ENCODE measurements around the gene PRPF6. TPM values are rescaled to one million over a fixed set of nuclear protein-coding genes. Genes with fewer than 3 reads are reported as not detected.

The PRPF6 gene
- total and polyA plus RNA-seq, 2 of the 13 experiments (the other 11 are each of a cell fraction or from before 2014, with no cell fraction given): 63.7 to 101 TPM

DNA sequence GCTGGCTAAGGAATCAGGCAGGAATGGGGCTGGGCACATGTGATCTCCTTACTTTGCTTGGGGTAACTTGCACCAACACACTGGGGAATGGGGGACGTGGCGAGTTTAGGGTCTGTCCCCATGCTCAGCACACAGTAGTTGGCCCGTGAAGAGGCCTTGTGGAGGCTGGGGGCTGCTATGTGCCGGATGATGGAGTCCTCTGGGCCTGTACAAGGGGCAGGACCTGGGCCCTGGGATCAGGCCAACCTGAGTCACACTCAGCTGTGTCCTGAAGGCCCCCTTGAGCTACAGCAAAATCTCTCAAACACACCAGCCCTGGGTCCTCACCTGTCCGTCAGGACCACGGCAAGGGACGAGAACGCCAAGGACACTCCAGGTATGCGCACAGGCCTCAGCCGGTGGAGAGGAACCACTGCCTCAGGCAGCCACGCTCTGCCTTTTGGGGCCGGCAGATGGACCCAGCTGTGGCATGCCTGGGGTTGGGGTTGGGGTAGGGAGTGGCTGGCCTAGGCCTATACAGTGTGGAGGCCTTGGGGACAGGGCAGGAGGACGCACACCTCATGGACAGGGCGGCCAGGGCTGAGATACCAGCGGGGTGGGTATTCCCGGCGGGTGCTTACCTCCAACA is 35.8 kb upstream of the PRPF6 start (continued):
- 0 out of 2 replicates have a peak, but pooled peaks have one; percentile 44 for TF ChIP-seq KLF13 (CRISPR knock-in tag; IDR thresholded peaks at IDR 0.05)
- TF ChIP-seq, protein P1, sequence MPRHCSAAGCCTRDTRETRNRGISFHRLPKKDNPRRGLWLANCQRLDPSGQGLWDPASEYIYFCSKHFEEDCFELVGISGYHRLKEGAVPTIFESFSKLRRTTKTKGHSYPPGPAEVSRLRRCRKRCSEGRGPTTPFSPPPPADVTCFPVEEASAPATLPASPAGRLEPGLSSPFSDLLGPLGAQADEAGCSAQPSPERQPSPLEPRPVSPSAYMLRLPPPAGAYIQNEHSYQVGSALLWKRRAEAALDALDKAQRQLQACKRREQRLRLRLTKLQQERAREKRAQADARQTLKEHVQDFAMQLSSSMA (CRISPR knock-in tag; IDR thresholded peaks at IDR 0.05): no peak
- TF ChIP-seq, protein P2, sequence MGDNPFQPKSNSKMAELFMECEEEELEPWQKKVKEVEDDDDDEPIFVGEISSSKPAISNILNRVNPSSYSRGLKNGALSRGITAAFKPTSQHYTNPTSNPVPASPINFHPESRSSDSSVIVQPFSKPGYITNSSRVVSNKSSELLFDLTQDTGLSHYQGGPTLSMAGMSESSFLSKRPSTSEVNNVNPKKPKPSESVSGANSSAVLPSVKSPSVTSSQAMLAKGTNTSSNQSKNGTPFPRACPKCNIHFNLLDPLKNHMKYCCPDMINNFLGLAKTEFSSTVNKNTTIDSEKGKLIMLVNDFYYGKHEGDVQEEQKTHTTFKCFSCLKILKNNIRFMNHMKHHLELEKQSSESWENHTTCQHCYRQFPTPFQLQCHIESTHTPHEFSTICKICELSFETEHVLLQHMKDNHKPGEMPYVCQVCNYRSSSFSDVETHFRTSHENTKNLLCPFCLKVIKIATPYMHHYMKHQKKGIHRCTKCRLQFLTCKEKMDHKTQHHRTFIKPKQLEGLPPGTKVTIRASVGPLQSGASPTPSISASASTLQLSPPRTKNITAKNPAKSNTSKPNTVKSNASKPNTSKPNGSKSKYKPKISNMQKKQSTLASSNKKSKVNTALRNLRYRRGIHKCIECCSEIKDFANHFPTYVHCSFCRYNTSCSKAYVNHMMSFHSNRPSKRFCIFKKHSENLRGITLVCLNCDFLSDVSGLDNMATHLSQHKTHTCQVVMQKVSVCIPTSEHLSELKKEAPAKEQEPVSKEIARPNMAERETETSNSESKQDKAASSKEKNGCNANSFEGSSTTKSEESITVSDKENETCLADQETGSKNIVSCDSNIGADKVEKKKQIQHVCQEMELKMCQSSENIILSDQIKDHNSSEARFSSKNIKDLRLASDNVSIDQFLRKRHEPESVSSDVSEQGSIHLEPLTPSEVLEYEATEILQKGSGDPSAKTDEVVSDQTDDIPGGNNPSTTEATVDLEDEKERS (CRISPR knock-in tag; IDR thresholded peaks at IDR 0.05): no peak
- no peak for TF ChIP-seq ZNF124 (CRISPR knock-in tag; IDR thresholded peaks at IDR 0.05)
- TF ChIP-seq MAFG (CRISPR knock-in tag; IDR thresholded peaks at IDR 0.05): no peak
- TF ChIP-seq, protein P3, sequence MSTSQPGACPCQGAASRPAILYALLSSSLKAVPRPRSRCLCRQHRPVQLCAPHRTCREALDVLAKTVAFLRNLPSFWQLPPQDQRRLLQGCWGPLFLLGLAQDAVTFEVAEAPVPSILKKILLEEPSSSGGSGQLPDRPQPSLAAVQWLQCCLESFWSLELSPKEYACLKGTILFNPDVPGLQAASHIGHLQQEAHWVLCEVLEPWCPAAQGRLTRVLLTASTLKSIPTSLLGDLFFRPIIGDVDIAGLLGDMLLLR (CRISPR knock-in tag; IDR thresholded peaks at IDR 0.05): peak; percentile 14; the same call in 1 of the 2 replicates
- peak; percentile 30; the same call in 1 of the 2 replicates for TF ChIP-seq MYC (CRISPR knock-in tag; IDR thresholded peaks at IDR 0.05; ENCODE audit: borderline replicate concordance)
- no peak for TF ChIP-seq ZNF550 (CRISPR knock-in tag; IDR thresholded peaks at IDR 0.05; ENCODE audit: borderline replicate concordance)
- TF ChIP-seq AGO2 (optimal IDR thresholded peaks at IDR 0.05; ENCODE audit: low read depth, low read length): peak; percentile 73
- TF ChIP-seq, protein P4, sequence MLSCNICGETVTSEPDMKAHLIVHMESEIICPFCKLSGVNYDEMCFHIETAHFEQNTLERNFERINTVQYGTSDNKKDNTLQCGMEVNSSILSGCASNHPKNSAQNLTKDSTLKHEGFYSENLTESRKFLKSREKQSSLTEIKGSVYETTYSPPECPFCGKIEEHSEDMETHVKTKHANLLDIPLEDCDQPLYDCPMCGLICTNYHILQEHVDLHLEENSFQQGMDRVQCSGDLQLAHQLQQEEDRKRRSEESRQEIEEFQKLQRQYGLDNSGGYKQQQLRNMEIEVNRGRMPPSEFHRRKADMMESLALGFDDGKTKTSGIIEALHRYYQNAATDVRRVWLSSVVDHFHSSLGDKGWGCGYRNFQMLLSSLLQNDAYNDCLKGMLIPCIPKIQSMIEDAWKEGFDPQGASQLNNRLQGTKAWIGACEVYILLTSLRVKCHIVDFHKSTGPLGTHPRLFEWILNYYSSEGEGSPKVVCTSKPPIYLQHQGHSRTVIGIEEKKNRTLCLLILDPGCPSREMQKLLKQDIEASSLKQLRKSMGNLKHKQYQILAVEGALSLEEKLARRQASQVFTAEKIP (CRISPR knock-in tag; IDR thresholded peaks at IDR 0.05; ENCODE audit: borderline replicate concordance): no peak
- no peak for TF ChIP-seq SP140L (CRISPR knock-in tag; IDR thresholded peaks at IDR 0.05; ENCODE audit: borderline replicate concordance)
- no peak for TF ChIP-seq TP53 (CRISPR knock-in tag; conservative IDR thresholded peaks at IDR 0.05)
- TF ChIP-seq, protein P5, sequence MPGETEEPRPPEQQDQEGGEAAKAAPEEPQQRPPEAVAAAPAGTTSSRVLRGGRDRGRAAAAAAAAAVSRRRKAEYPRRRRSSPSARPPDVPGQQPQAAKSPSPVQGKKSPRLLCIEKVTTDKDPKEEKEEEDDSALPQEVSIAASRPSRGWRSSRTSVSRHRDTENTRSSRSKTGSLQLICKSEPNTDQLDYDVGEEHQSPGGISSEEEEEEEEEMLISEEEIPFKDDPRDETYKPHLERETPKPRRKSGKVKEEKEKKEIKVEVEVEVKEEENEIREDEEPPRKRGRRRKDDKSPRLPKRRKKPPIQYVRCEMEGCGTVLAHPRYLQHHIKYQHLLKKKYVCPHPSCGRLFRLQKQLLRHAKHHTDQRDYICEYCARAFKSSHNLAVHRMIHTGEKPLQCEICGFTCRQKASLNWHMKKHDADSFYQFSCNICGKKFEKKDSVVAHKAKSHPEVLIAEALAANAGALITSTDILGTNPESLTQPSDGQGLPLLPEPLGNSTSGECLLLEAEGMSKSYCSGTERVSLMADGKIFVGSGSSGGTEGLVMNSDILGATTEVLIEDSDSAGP (CRISPR knock-in tag; IDR thresholded peaks at IDR 0.05; ENCODE audit: borderline replicate concordance): peak; percentile 59; the same call in 1 of the 2 replicates
- TF ChIP-seq, protein P6, sequence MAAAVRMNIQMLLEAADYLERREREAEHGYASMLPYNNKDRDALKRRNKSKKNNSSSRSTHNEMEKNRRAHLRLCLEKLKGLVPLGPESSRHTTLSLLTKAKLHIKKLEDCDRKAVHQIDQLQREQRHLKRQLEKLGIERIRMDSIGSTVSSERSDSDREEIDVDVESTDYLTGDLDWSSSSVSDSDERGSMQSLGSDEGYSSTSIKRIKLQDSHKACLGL (CRISPR knock-in tag; IDR thresholded peaks at IDR 0.05): 0 out of 2 replicates have a peak, but pooled peaks have one; percentile 26
- TF ChIP-seq, protein P7, sequence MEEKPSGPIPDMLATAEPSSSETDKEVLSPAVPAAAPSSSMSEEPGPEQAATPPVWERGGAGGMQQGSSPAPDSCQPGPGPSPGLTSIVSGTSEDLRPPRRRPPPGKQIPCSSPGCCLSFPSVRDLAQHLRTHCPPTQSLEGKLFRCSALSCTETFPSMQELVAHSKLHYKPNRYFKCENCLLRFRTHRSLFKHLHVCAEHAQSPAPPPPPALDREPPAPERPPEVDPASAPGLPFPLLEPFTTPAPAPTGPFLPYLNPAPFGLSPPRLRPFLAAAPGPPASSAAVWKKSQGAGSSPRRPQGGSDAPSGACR (CRISPR knock-in tag; IDR thresholded peaks at IDR 0.05): no peak

All from HepG2 (cell line).